Astrocyte (in vitro differentiated cells and primary cell): Measurements from ENCODE around the gene GBF1. TPM values are rescaled to one million over a fixed set of nuclear protein-coding genes. Genes with fewer than 3 reads are reported as not detected.

Experiments used
- DNase-seq: peaks from one replicate; pipeline ENCODE4 v3.0.0-alpha.2; 2010; ENCODE audit warnings: low read depth
- FAIRE-seq: peaks from 2 replicates; lab custom pipeline; 2011; peaks lifted over from hg19 to GRCh38; lab: Jason Lieb, UNC
- H2AFZ ChIP-seq: 2 replicates; pipeline ENCODE4 v1.6.0; 2012; ENCODE audit warnings: low read depth, low read length, inconsistent platforms
- H3K27ac ChIP-seq: 2 replicates; pipeline ENCODE4 v1.5.1; 2011; ENCODE audit warnings: low read depth, low read length, inconsistent platforms
- H3K27me3 ChIP-seq: 2 replicates; pipeline ENCODE4 v1.6.0; 2011; ENCODE audit warnings: low read length, inconsistent platforms; ENCODE audit not compliant: insufficient read depth
- H3K36me3 ChIP-seq: 2 replicates; pipeline ENCODE4 v1.5.1; 2011; ENCODE audit warnings: low read length, inconsistent platforms; ENCODE audit not compliant: insufficient read depth
- H3K4me1 ChIP-seq: 2 replicates; pipeline ENCODE4 v1.5.1; 2011; ENCODE audit warnings: low read length, inconsistent platforms; ENCODE audit not compliant: insufficient read depth
- H3K4me2 ChIP-seq: 2 replicates; pipeline ENCODE4 v1.6.0; 2012; ENCODE audit warnings: low read length, inconsistent platforms
- H3K4me3 ChIP-seq: 2 replicates; pipeline ENCODE4 v1.5.1; 2011; ENCODE audit warnings: low read depth, mild to moderate bottlenecking, low read length, inconsistent platforms; ENCODE audit not compliant: insufficient read depth
- H3K79me2 ChIP-seq: 2 replicates; pipeline ENCODE4 v1.6.0; 2012; ENCODE audit warnings: mild to moderate bottlenecking, low read length, inconsistent platforms; ENCODE audit not compliant: insufficient read depth
- H3K9ac ChIP-seq: 2 replicates; pipeline ENCODE4 v1.6.0; 2012; ENCODE audit warnings: mild to moderate bottlenecking, low read length, inconsistent platforms
- H3K9me3 ChIP-seq: 2 replicates; pipeline ENCODE4 v1.5.1; 2012; ENCODE audit warnings: low read depth, mild to moderate bottlenecking, low read length, inconsistent platforms; ENCODE audit not compliant: insufficient read depth
- H4K20me1 ChIP-seq: 2 replicates; pipeline ENCODE4 v1.6.0; 2012; ENCODE audit warnings: low read length, inconsistent platforms; ENCODE audit not compliant: insufficient read depth
- H3K27ac Mint-ChIP-seq: one replicate; pipeline ENCODE4 v1.8.0; 2021; ENCODE audit warnings: mild to moderate bottlenecking, mixed read lengths; ENCODE audit not compliant: unreplicated experiment
- H3K27me3 Mint-ChIP-seq: one replicate; pipeline ENCODE4 v1.8.0; 2021; ENCODE audit warnings: low read depth, mixed read lengths; ENCODE audit not compliant: unreplicated experiment
- H3K36me3 Mint-ChIP-seq: one replicate; pipeline ENCODE4 v1.8.0; 2021; ENCODE audit warnings: low read depth, mixed read lengths; ENCODE audit not compliant: unreplicated experiment
- H3K4me1 Mint-ChIP-seq: one replicate; pipeline ENCODE4 v1.8.0; 2021; ENCODE audit warnings: low read depth, mixed read lengths; ENCODE audit not compliant: unreplicated experiment
- H3K4me3 Mint-ChIP-seq: one replicate; pipeline ENCODE4 v1.8.0; 2021; ENCODE audit warnings: mild to moderate bottlenecking, moderate library complexity, mixed read lengths; ENCODE audit not compliant: unreplicated experiment
- H3K9me3 Mint-ChIP-seq: one replicate; pipeline ENCODE4 v1.8.0; 2021; ENCODE audit warnings: mild to moderate bottlenecking, mixed read lengths; ENCODE audit not compliant: unreplicated experiment
- CTCF ChIP-seq: IDR thresholded peaks from 2 replicates; pipeline ENCODE4 v1.5.1; 2011; ENCODE audit warnings: low read depth, mild to moderate bottlenecking, inconsistent platforms, low read length, moderate library complexity; ENCODE audit not compliant: insufficient read depth
- EZH2 ChIP-seq: IDR thresholded peaks from 2 replicates; pipeline ENCODE4 v1.6.1; 2012; ENCODE audit warnings: mild to moderate bottlenecking, low read length, inconsistent platforms; ENCODE audit not compliant: insufficient read depth
- total RNA-seq: library from RNA; stranded (reverse); gene quantifications from 2 replicates; pipeline ENCODE4 v1.2.1, GENCODE V29; 2021

Gene GBF1
- total RNA-seq, 1 donor from 2014 or later: 72.8 TPM

- H3K36me3 Mint-ChIP-seq: peaks cover 4% of the 10 kb centered on the region
- H3K4me2 ChIP-seq: peak overlapping the region; percentile 100
- H3K27me3 Mint-ChIP-seq: peaks cover 2% of the 10 kb centered on the region
- no peaks in the 10 kb centered on the region for H3K9me3 ChIP-seq
- FAIRE-seq: no peak
- peak overlapping the region; percentile 89 for H3K27ac ChIP-seq
- peaks cover 14% of the 10 kb centered on the region for H3K4me1 Mint-ChIP-seq
- H3K79me2 ChIP-seq: peaks cover 13% of the 10 kb centered on the region
- peak overlapping the region; percentile 94 for H3K9ac ChIP-seq
- DNase-seq: peak; percentile 80
- H2AFZ ChIP-seq: peak overlapping the region; percentile 75
- H3K4me1 ChIP-seq: peaks cover 21% of the 10 kb centered on the region
- no peaks in the 10 kb centered on the region for H3K9me3 Mint-ChIP-seq
- H3K4me3 Mint-ChIP-seq: peak overlapping the region; percentile 85
- peak overlapping the region; percentile 90 for H3K27ac Mint-ChIP-seq
- H4K20me1 ChIP-seq: no peaks in the 10 kb centered on the region
- no peaks in the 10 kb centered on the region for H3K36me3 ChIP-seq
- H3K4me3 ChIP-seq: peak overlapping the region; percentile 74
- peaks cover 10% of the 10 kb centered on the region for H3K27me3 ChIP-seq
- TF ChIP-seq CTCF: peak; percentile 67
- TF ChIP-seq EZH2: no peak
Observed at GRCh38 chr10:102394079-102394800, 148.9 kb downstream of the GBF1 start.

- Histone ChIP-seq H2AFZ (peak overlapping the region; percentile 75), H3K27ac (peak overlapping the region; percentile 89), H4K20me1 (no peaks in the 10 kb centered on the region), H3K9me3 (no peaks in the 10 kb centered on the region), H3K79me2 (peaks cover 13% of the 10 kb centered on the region), H3K4me2 (peak overlapping the region; percentile 100), H3K4me3 (peak overlapping the region; percentile 74), H3K9ac (peak overlapping the region; percentile 94), H3K4me1 (peaks cover 27% of the 10 kb centered on the region), H3K36me3 (no peaks in the 10 kb centered on the region), H3K27me3 (peaks cover 10% of the 10 kb centered on the region)
- Mint-ChIP-seq H3K36me3 (peaks cover 4% of the 10 kb centered on the region), H3K4me1 (peaks cover 18% of the 10 kb centered on the region), H3K4me3 (peak overlapping the region; percentile 84), H3K27ac (peak overlapping the region; percentile 90), H3K27me3 (peaks cover 2% of the 10 kb centered on the region), H3K9me3 (no peaks in the 10 kb centered on the region)
- TF ChIP-seq CTCF (no peak), EZH2 (no peak)
- no peak for FAIRE-seq
- DNase-seq: peak; percentile 41
Observed at GRCh38 chr10:102394801-102395399, 149.6 kb downstream of the GBF1 start.
